Iris pigment epithelial cell (primary cell): ENCODE results near the gene CDX1.

Experiments
- DNase-seq: peaks from one replicate; pipeline ENCODE4 v3.0.0-alpha.2; 2011; ENCODE audit warnings: low read depth

The CDX1 gene

DNA sequence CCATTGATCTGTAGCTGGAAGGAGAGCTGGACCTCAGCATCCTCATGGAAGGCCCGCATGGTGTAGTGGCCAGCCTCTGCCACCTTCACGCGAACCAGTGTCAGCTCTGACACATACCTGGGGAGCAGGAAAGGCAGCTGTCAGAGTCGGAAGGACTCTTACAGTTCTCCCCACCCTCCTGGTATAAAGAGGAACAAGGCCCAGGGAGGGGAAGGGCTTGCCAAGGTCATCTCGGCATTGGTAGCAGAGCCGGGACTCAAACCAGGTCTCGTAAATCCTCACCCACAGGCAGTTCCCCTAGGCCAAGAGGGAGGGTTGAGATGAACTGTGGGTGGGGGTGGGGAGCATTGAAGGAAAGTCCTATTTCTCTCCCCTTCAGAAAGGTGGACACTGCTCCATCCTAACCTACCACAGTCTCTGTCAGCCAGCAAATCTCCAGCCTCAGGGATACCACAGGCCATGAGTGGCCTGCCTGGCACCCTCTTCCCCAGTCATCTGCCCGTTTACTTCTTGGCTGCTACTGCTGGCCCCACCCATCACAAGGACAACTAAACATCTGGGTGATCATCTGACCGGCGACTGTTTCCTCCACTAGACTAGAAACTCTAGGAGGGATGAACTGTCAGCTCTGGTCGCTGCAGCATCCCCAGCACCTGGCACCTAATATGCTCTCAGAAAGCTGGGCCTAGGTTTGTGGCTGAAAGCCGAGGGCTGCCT is 34.4 kb upstream of the CDX1 start:
- no peak for DNase-seq

- no peak for DNase-seq
These were observed 33.8 kb upstream of the CDX1 start for GRCh38 chr5:150132740-150133139.

DNA sequence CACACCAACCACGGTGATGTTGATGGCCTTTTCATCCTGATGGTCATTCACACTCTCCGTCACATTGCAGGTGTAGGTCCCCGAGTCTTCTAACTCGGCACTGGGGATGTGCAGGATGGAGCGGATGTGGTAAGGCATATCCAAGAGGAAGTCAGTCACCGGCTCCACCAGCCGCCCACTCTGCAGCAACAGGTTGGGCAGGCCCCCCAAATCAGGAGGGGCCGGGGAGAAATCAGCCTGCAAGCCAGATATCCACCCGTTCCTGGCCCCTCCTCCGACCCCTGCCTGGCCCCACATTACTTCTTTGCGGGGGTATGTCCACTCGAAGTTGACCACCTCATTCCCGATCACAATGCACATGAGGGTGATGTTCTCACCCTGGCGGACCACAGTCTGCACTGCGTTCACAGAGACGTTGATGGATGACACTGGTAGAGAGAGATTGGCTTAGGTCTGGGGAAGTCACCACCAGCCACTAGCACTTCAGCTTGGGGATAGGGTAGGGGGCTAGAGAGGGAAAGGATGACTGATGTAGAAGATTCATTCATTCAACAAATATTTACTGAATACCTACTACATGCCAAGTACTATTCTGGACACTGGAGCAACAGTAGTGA is 32.9 kb upstream of the CDX1 start:
- DNase-seq, result no peak

DNA sequence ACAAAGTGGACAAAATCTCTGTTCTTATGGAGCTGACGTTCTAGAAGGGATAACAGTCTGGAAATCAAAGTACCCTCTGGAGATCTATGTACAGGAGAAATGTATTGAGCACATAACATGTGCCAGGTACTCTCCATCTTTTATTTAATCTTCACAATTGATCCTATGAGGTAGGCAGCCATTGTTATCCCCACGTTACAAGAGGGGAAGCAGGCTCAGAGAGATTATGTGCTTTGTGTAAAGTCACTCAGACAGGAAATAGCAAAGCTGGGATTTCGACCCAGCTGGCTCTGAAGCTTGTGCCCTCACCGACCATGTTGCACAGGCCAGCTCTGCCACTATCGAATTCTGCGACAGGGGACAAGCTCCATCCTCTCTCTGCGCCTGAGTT is 32.4 kb upstream of the CDX1 start:
- no peak for DNase-seq

- DNase-seq, result no peak
These were observed 30.8 kb upstream of the CDX1 start for GRCh38 chr5:150135557-150136304.

DNA sequence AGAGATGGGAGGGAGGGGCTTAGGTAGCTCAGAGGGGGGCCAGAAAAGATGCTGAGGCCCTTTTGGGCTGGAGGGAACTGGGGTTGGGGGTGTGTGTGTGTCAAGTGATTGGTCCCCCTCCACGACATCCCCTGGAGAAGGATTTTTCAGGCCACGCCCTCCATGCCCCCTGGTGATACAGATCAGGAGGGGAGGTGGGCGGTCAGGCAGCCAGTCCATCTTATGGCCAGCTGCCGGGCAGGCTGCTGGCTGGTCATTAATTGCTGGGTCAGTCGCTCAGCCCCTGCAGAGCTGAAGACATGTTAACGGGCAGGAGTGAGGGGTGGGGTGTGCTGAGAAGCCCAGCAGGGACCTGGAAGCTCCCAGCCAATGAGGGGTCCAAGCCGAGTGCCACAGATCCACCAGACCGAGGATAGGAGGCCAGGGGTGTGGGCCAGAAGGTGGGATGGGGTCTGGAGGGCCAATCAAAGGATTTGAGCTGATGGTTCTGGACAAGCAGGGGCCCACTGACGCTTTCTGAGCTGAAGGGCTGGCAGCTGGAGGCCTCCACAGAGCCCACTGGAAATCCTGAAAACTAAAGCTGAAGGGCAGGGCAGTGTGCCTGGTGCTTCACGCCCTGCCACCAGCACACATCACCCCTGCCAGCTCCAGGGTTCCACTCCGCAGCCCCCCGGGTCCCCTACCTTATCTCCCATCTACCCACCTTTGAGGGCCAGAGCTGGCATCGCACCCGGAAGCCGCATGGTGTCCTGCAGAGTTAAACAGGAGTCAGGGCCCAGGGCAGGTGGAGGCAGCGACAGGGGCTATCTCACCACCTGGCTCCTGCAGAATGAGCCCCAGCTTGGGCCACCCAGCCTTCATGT is 30.0 kb upstream of the CDX1 start:
- DNase-seq, result no peak

GRCh38 chr5:150137168-150137957 is 29.2 kb upstream of the CDX1 start:
- DNase-seq, result peak; percentile 65

DNA sequence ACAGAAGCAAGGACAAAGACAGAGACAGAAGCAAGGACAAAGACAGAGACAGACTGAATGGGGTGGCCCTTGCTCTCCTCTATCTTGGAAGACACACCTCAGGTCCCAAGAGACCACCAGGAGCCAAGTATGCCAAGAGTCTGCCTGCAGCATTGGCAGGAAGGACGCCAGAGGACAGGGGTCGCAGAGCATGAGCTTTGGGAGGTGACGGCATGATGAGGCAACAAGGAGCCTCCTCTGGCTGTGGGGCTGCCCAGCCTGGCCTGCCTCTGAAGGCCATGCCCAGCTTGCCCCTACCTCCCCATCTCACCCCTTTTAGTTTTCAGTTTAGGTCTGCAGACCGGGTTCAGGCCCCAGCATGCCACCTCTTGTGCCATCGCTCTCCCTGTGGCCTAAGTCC is 28.6 kb upstream of the CDX1 start:
- DNase-seq, result peak; percentile 63

- DNase-seq, result peak; percentile 92
These were observed 27.9 kb upstream of the CDX1 start for GRCh38 chr5:150138551-150139265.

DNA sequence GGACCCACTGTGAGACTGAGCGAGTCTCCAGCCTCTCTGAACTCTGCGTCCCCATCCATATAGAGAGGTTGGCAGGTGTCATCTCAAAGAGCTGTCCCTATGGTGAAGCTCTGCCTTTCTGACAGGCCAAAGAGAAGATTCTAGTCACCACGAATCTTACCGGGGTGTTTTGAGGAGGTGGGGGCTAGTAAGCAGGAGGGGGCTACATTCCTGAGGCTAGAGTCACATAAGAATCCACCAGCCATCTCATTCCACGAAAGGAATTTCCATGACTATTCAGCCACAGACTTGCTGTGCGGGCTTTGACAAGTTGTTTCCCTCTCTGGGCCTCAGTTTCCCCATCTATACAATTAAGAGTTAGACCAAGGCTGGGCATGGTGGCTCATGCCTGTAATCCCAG is 27.2 kb upstream of the CDX1 start:
- peak; percentile 93 for DNase-seq

DNA sequence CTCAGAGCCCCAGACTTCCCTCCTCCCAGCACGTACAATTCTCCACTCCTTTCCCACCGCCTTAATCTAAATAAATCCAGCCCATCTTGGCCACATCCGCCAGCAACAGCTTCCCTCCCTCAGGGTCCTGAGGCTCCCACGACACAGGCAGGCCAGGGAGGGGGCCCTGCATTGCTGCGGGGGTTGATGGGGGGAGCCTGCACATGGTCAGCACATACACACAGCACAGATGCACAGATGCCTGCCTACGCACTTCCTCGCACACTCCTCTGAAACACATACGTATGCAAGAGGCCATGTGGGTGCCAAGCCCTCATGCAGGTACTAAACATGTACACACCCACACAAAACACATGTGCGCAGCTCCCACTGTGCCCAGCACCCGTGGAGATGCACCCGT is 25.7 kb upstream of the CDX1 start:
- peak; percentile 95 for DNase-seq

GRCh38 chr5:150141544-150142184 is 24.9 kb upstream of the CDX1 start:
- peak; percentile 92 for DNase-seq

GRCh38 chr5:150142185-150142958 is 24.2 kb upstream of the CDX1 start:
- DNase-seq, result no peak

DNA sequence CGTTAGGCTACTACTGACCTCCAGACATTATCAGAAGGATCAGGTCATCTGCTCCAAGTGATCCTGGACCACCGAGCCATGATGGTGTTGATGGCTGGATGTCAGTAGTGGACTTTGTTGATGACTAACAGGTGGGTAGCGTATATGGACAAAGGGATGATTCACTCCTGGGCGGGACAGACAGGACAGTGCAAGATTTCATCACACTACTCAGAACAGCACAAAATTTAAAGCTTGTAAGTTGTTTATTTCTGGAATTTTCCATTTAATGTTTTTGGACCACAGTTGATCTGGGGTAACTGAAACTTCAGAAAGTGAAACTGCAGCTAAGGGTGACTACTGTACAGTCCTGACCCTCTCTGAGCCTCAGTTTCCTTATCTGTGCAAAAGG is 23.6 kb upstream of the CDX1 start:
- peak; percentile 99 for DNase-seq

DNA sequence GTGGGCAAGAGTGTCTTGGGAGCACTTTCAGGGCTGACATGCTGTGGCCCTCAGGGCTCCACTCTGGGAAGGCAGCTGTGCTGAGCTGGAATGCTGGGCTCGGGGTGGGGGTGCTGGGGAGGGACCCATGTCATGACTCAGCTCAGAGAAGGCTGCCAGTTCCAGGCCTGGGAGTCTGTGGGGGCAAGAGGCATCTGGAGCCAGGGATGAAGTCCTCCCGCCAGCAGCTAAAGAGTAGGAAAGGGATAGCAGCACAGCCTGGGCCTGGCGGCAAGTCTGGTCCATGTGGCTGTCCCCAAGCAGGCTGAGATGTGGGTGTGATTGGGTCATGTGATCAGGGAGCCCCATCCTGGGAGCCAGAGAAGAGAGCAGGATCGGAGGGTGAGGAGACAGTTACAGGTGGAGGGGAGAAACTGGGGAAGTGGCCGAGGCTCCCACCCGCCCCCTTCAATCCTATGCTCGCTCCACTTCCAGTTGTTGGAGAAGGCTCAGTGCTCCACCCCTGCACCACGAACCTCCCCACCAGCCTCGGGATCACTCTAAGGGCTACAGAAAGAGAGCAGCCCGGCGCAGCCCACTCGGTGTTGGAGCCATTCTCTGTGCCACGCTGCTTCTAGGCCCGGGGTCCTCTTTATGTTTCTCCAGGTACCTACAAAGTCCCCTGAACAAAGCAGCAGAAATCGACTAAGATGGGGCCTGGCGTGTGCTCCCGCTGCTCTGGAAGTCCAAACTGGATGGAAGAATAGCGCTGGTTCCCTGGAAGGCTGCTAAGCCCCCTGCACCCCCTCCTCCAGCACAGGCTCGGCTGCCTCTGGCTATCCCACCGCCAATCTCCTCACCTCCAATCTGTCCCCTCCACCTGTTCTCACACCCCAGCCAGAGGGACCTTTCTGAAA is 23.0 kb upstream of the CDX1 start:
- peak; percentile 91 for DNase-seq

GRCh38 chr5:150144246-150144801 is 22.3 kb upstream of the CDX1 start:
- peak; percentile 82 for DNase-seq

DNA sequence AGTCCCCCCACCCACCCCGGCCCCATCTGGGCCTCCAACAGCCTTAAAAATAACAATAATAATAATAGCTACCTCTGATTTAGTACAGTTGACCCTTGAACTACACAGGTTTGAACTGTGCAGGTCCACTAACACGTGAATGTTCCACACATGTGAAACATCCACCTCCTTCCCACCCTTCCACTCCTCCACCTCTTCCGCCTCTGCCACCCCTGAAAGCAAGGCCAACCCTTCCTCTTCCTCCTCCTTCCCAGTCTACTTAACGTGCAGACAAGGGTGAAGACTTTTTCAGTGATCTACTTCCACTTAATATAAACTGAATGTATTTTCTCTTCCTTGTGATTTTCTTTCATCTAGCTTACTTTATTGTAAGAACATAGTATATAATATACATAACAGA is 21.7 kb upstream of the CDX1 start:
- DNase-seq, result no peak

GRCh38 chr5:150146235-150146634 is 20.3 kb upstream of the CDX1 start:
- DNase-seq, result no peak
